ENCODE data around the gene MTFR1L. TPM values are rescaled to one million over a fixed set of nuclear protein-coding genes. Genes with fewer than 3 reads are reported as not detected.
A peak's percentile ranks its signal among the peaks of the same experiment; 100 is the strongest.

The MTFR1L gene
- total RNA-seq, 1 donor from 2014 or later: 55.7 TPM

DNA sequence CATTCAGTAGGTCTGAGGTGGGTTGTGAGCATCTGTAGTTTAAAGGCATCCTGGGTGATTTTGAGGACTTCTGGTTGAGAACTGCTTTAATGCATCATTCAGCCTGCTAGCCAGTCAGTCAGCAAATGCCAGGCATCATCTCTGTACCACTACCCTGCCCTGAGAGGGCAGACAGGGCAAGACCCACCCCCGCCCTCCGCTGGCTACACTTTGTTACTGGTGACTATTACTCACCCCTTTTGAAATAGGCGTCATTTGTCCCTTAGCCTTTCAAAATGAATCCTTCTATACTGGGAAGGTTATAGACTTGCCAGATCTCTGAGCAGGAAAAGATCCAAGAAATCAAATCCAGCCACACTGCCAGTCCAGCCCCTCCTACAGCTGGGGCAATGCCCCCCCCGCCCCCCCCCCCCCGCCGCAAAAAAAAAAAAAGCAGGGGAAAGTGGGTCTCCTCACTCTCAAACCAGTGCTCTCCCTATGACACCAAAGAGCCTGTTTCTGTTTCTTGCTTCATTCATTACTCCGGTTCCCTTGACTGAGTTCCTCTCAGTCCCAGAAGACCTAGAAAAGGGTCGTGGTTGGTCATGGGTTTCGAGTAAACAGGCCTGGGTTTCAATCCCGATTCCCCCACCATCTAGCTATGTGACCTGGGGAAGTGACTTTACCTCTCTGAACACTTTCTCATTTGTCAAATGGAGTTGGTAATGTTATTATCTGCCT lies 15.3 kb upstream of the MTFR1L start:
- intact Hi-C loops (cut with DNase I): no loop called here
- H3K27ac ChIP-seq: peak overlapping the region; percentile 68
- no peak for DNase-seq (ENCODE audit: extremely low spot score in 2 of 2)
- H3K4me3 ChIP-seq: no peak overlapping the region
- no peaks in the 10 kb centered on the region for H3K9me3 ChIP-seq
- no peak for TF ChIP-seq POLR2AphosphoS5 (IDR thresholded peaks at IDR 0.05; ENCODE audit: insufficient read depth in 1 of 2, low read depth in 1 of 2)
- no peak for TF ChIP-seq POLR2A (IDR thresholded peaks at IDR 0.05)
- TF ChIP-seq, protein P1, sequence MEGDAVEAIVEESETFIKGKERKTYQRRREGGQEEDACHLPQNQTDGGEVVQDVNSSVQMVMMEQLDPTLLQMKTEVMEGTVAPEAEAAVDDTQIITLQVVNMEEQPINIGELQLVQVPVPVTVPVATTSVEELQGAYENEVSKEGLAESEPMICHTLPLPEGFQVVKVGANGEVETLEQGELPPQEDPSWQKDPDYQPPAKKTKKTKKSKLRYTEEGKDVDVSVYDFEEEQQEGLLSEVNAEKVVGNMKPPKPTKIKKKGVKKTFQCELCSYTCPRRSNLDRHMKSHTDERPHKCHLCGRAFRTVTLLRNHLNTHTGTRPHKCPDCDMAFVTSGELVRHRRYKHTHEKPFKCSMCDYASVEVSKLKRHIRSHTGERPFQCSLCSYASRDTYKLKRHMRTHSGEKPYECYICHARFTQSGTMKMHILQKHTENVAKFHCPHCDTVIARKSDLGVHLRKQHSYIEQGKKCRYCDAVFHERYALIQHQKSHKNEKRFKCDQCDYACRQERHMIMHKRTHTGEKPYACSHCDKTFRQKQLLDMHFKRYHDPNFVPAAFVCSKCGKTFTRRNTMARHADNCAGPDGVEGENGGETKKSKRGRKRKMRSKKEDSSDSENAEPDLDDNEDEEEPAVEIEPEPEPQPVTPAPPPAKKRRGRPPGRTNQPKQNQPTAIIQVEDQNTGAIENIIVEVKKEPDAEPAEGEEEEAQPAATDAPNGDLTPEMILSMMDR (IDR thresholded peaks at IDR 0.05): no peak
- H3K27me3 ChIP-seq: no peaks in the 10 kb centered on the region
- peaks cover 66% of the 10 kb centered on the region for H3K4me1 ChIP-seq
- peaks cover 0 to 9% of the 10 kb centered on the region in 2 donors for H3K36me3 ChIP-seq

DNA sequence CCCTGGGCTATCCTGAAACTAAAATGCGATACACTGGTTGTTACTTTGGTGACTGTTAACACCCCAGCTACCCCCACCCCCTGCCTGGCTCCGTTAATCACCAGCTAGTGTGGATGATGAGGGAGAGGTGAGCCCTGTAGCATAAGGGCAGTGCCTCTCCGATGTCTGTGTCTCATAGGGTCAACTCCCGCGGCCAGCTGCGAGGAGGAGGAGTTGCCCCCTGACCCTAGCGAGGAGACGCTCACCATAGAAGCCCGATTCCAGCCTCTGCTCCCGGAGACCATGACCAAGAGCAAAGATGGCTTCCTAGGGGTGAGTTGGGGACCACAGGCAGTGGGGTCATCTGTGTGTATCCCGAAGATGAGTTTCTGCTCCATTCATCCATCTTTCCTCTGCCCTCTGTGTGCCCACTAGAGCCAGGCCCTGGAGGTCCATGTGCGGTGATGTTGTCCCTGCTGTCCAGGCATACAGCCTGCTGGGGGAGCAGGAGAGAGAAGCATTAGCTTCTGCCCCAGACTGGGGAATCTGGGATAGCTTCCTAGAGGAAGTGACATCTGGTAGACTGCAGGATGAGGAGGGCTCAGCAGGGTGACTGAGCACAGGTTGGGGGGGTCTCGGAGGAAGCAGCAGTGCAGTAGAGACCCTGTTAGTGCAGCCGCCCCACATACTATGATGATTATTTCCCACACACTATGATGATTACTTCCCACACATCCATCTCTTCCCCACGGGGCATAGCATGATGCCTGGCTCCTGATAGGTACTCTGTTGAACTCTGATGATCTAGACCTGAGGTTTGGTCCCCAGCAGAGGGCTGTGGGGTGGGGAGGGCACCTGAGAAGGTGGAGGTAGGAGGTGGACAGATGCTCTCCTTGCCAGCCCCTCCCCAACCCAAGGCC lies 14.5 kb upstream of the MTFR1L start:
- H3K4me1 ChIP-seq: peaks cover 64% of the 10 kb centered on the region
- H3K27ac ChIP-seq: peak overlapping the region; percentile 68
- H3K9me3 ChIP-seq: no peaks in the 10 kb centered on the region
- DNase-seq (ENCODE audit: extremely low spot score in 2 of 2): no peak
- TF ChIP-seq, protein P1 (IDR thresholded peaks at IDR 0.05): no peak
- TF ChIP-seq POLR2AphosphoS5 (IDR thresholded peaks at IDR 0.05; ENCODE audit: insufficient read depth in 1 of 2, low read depth in 1 of 2) (no peak), POLR2A (IDR thresholded peaks at IDR 0.05) (no peak)
- H3K4me3 ChIP-seq: no peak overlapping the region
- intact Hi-C loops (cut with DNase I): no loop called here
- H3K27me3 ChIP-seq: no peaks in the 10 kb centered on the region
- peaks cover 0 to 17% of the 10 kb centered on the region in 2 donors for H3K36me3 ChIP-seq

DNA sequence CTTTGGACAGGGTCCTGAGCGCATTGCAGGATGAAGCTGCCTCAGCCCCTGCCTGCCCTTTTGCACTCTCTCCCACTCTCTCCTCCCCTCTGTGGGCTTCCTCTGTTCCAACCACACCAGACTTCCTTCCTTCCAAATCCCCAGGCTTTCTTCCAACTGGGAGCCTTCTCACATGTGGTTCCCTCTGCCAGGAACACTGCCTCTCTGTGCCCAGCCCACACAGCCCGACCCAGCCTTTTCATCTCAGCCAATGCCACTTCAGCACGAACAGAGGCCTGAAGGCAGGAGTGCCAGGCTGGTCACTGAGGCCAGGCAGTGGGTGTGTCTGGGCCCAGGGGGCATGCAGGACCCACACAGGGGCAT lies 13.9 kb upstream of the MTFR1L start:
- intact Hi-C loops (cut with DNase I): no loop called here
- Histone ChIP-seq H3K4me1 (peaks cover 66% of the 10 kb centered on the region), H3K9me3 (no peaks in the 10 kb centered on the region), H3K4me3 (no peak overlapping the region), H3K36me3 (peaks cover 0 to 19% of the 10 kb centered on the region in 2 donors), H3K27ac (peak overlapping the region; percentile 68), H3K27me3 (no peaks in the 10 kb centered on the region)
- no peak for TF ChIP-seq POLR2A (IDR thresholded peaks at IDR 0.05)
- TF ChIP-seq, protein P1 (IDR thresholded peaks at IDR 0.05): no peak
- TF ChIP-seq POLR2AphosphoS5 (IDR thresholded peaks at IDR 0.05; ENCODE audit: insufficient read depth in 1 of 2, low read depth in 1 of 2): no peak
- DNase-seq (ENCODE audit: extremely low spot score in 2 of 2): no peak

DNA sequence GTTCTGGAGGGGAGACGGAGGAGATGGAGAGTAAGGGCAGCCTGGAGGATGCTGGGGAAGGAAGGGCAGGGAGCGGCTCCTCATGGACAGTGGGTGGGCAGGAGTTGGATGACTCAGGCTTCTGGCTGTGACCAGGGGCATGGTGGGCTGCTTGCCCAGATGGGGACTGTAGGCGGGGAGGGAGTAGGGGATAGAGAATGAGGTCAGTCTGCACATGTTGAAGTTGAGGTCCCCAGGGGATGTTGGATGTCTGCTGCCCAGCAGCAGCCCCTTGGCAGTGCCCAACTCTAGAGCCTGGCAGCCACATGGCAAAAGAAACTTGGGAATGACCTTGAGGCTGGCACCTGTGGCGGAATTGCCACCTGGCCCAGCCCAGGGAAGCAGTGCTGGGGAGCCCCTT lies 13.3 kb upstream of the MTFR1L start:
- Histone ChIP-seq H3K36me3 (peaks cover 0 to 19% of the 10 kb centered on the region in 2 donors), H3K9me3 (no peaks in the 10 kb centered on the region), H3K27ac (peak overlapping the region; percentile 68), H3K27me3 (no peaks in the 10 kb centered on the region), H3K4me1 (peaks cover 64% of the 10 kb centered on the region), H3K4me3 (no peak overlapping the region)
- intact Hi-C loops (cut with DNase I): no loop called here
- no peak for TF ChIP-seq POLR2A (IDR thresholded peaks at IDR 0.05)
- TF ChIP-seq, protein P1 (IDR thresholded peaks at IDR 0.05): no peak
- no peak for TF ChIP-seq POLR2AphosphoS5 (IDR thresholded peaks at IDR 0.05; ENCODE audit: insufficient read depth in 1 of 2, low read depth in 1 of 2)
- DNase-seq (ENCODE audit: extremely low spot score in 2 of 2): no peak

All from vagina (tissue), 2 donors.